Fibroblast of pulmonary artery (primary cell): ENCODE data around the gene KIF16B.
A peak's percentile ranks its signal among the peaks of the same experiment; 100 is the strongest.

ENCODE experiments used
- DNase-seq: peaks from one replicate; pipeline ENCODE4 v3.0.0-alpha.2; 2010; ENCODE audit warnings: low read depth
- H3K4me3 ChIP-seq: replicated peaks from 2 replicates; pipeline ENCODE4 v1.5.1; 2011; ENCODE audit warnings: low read depth, mild to moderate bottlenecking, control low read depth, low read length, moderate library complexity
- TF ChIP-seq, protein P1 (sequence below): IDR thresholded peaks from 2 replicates; pipeline ENCODE4 v1.5.1; 2011; ENCODE audit warnings: mild to moderate bottlenecking, control low read depth, low read length, inconsistent platforms; ENCODE audit errors: missing control alignments

KIF16B gene

GRCh38 chr20:16432466-16433292, 140.6 kb downstream of the KIF16B start:
- DNase-seq = no peak
- H3K4me3 ChIP-seq = no peak overlapping the region
- TF ChIP-seq, protein P1, sequence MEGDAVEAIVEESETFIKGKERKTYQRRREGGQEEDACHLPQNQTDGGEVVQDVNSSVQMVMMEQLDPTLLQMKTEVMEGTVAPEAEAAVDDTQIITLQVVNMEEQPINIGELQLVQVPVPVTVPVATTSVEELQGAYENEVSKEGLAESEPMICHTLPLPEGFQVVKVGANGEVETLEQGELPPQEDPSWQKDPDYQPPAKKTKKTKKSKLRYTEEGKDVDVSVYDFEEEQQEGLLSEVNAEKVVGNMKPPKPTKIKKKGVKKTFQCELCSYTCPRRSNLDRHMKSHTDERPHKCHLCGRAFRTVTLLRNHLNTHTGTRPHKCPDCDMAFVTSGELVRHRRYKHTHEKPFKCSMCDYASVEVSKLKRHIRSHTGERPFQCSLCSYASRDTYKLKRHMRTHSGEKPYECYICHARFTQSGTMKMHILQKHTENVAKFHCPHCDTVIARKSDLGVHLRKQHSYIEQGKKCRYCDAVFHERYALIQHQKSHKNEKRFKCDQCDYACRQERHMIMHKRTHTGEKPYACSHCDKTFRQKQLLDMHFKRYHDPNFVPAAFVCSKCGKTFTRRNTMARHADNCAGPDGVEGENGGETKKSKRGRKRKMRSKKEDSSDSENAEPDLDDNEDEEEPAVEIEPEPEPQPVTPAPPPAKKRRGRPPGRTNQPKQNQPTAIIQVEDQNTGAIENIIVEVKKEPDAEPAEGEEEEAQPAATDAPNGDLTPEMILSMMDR = no peak

- DNase-seq = no peak
- no peak overlapping the region for H3K4me3 ChIP-seq
- TF ChIP-seq, protein P1 = no peak
These were observed 145.1 kb downstream of the KIF16B start for GRCh38 chr20:16428112-16428511.

DNA sequence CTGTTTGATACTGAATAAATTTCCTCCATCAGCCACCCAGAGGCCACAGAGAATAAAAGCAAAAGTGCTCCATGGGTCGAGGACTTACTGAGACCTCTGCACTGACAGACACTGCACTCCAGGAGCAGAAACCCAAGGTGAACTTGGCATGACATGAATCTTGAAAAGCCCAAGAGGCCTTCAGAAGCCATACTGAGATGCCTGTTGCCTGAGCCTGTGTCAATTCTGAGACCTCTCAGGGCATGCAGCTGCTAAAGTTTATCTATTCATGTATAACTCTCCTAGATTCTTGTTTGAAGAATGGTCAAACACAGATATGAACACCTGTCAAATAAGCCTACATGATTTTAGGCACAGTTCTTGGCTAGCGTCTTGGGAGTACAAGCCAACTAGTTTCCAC, 145.7 kb downstream of the KIF16B start:
- no peak overlapping the region for H3K4me3 ChIP-seq
- DNase-seq = no peak
- TF ChIP-seq, protein P1 = no peak

DNA sequence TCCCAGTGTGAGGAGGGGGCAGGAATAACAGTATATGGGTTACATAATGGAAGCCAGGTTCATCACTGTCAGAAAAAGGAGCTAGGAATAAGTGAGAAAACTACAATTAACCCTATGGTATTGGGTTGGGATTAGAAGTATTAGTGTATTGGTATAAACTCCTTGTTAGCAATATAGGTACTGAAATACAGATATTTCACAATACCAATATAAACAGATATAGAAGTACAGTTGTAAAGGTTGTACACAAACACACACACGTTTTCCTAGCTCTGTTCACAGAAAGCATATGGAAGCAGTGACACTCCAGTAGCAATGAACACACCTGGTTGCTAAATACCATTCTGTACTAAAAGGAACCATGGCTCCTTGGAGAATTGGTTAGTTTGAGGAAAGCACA, 148.5 kb downstream of the KIF16B start:
- DNase-seq = no peak
- no peak overlapping the region for H3K4me3 ChIP-seq

GRCh38 chr20:16423311-16424212, 149.7 kb downstream of the KIF16B start:
- DNase-seq = peak; percentile 14
- H3K4me3 ChIP-seq = no peak overlapping the region
- TF ChIP-seq, protein P1 = no peak

More for the DNA sequence above, 148.5 kb downstream of the KIF16B start:
- TF ChIP-seq, protein P1 = no peak

DNA sequence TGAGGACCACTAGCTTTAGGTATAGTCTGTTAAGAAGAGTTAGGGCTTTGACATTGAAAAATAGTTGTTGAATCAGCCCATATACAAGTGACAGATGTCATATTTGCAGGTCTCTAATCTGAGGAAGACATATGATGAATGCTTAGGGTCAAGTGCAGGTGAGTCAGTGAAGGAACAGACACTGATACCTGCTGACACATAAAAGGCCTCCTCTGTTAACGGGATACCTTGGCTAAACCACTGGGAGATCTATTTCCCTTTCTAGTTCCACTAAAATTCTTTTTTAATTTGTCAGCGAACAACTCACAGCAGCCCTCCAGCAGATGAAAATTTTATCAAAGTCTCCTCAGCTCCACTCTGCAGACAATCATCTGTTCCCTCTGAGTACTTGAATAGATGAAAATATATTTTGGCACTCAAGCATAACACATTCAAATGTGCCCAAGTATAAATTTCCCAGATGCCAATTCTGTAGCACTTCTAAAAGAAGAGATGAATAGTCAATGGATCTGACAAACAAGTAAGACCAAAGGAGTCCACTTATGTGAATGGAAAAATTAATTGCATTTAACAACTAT, 154.0 kb downstream of the KIF16B start:
- DNase-seq = no peak
- no peak overlapping the region for H3K4me3 ChIP-seq
- TF ChIP-seq, protein P1 = no peak
